Trophoblast cell (in vitro differentiated cells and primary cell): Measurements from ENCODE around the gene PEX5.
A peak's percentile ranks its signal among the peaks of the same experiment; 100 is the strongest.
"Not testable (repeated sequence)": the region's sequence is repeated elsewhere in the genome, so short reads cannot be mapped to it uniquely, and the experiment has no call there.

Source experiments
- DNase-seq, 2 donors: peaks; one replicate each; pipeline ENCODE4 v3.0.0-alpha.2; 2016
- H2AFZ ChIP-seq: 2 replicates; pipeline ENCODE4 v1.6.1; 2013; ENCODE audit warnings: low read length, moderate library complexity, mild to moderate bottlenecking; ENCODE audit not compliant: insufficient read depth, poor library complexity
- H2AK5ac ChIP-seq: 2 replicates; pipeline ENCODE4 v1.6.1; 2013; ENCODE audit warnings: mild to moderate bottlenecking, low read length
- H2BK120ac ChIP-seq: 2 replicates; pipeline ENCODE4 v1.6.1; 2013; ENCODE audit warnings: low read length, mild to moderate bottlenecking, moderate library complexity; ENCODE audit not compliant: insufficient read depth, poor library complexity
- H2BK12ac ChIP-seq: 2 replicates; pipeline ENCODE4 v1.6.1; 2013; ENCODE audit warnings: mild to moderate bottlenecking, low read length, moderate library complexity
- H2BK5ac ChIP-seq: 2 replicates; pipeline ENCODE4 v1.6.1; 2013; ENCODE audit warnings: low read length, low read depth, moderate library complexity, mild to moderate bottlenecking; ENCODE audit not compliant: poor library complexity
- H3K14ac ChIP-seq: 2 replicates; pipeline ENCODE4 v1.6.1; 2013; ENCODE audit warnings: mild to moderate bottlenecking, low read length
- H3K18ac ChIP-seq: 2 replicates; pipeline ENCODE4 v1.6.1; 2013; ENCODE audit warnings: mild to moderate bottlenecking, low read length
- H3K23ac ChIP-seq: 2 replicates; pipeline ENCODE4 v1.6.1; 2013; ENCODE audit warnings: low read length
- H3K27ac ChIP-seq: 2 replicates; pipeline ENCODE4 v1.5.1; 2013; ENCODE audit warnings: low read depth, mild to moderate bottlenecking, inconsistent platforms, low read length, moderate library complexity
- H3K27me3 ChIP-seq: 2 replicates; pipeline ENCODE4 v1.6.1; 2013; ENCODE audit warnings: inconsistent platforms, mild to moderate bottlenecking, low read length, moderate library complexity; ENCODE audit not compliant: insufficient read depth
- H3K36me3 ChIP-seq, 2 experiments: 1 replicate in 1 of 2; 2 replicates in 1 of 2; pipeline ENCODE4 v1.6.1; 2013; ENCODE audit warnings: low read length in 2 of 2, mild to moderate bottlenecking in 2 of 2, moderate library complexity in 1 of 2; ENCODE audit not compliant: insufficient read depth in 2 of 2, control insufficient read depth in 1 of 2
- H3K4ac ChIP-seq: 2 replicates; pipeline ENCODE4 v1.6.1; 2013; ENCODE audit warnings: low read depth, mild to moderate bottlenecking, low read length, moderate library complexity
- H3K4me1 ChIP-seq, 2 experiments: 1 replicate in 1 of 2; 2 replicates in 1 of 2; pipeline ENCODE4 v1.6.1; 2013; ENCODE audit warnings: low read length in 2 of 2, mild to moderate bottlenecking in 2 of 2, moderate library complexity in 1 of 2; ENCODE audit not compliant: insufficient read depth in 2 of 2, control insufficient read depth in 1 of 2
- H3K4me2 ChIP-seq: 2 replicates; pipeline ENCODE4 v1.6.1; 2013; ENCODE audit warnings: inconsistent platforms, mild to moderate bottlenecking, low read length, moderate library complexity
- H3K4me3 ChIP-seq: 2 replicates; pipeline ENCODE4 v1.5.1; 2013; ENCODE audit warnings: mild to moderate bottlenecking, low read depth, low read length, inconsistent platforms
- H3K79me1 ChIP-seq: one replicate; pipeline ENCODE4 v1.6.1; 2013; ENCODE audit warnings: low read length
- H3K79me2 ChIP-seq: 2 replicates; pipeline ENCODE4 v1.6.1; 2013; ENCODE audit warnings: low read length, mild to moderate bottlenecking; ENCODE audit not compliant: control insufficient read depth, insufficient read depth, poor library complexity
- H3K9ac ChIP-seq: 2 replicates; pipeline ENCODE4 v1.6.1; 2013; ENCODE audit warnings: mild to moderate bottlenecking, low read length
- H3K9me3 ChIP-seq: 2 replicates; pipeline ENCODE4 v1.6.1; 2013; ENCODE audit warnings: low read depth, mild to moderate bottlenecking, control low read depth, inconsistent platforms, low read length; ENCODE audit not compliant: insufficient read depth
- H4K12ac ChIP-seq: 2 replicates; pipeline ENCODE4 v1.6.1; 2013; ENCODE audit warnings: low read depth, mild to moderate bottlenecking, low read length, moderate library complexity
- H4K8ac ChIP-seq: 2 replicates; pipeline ENCODE4 v1.6.1; 2013; ENCODE audit warnings: low read depth, mild to moderate bottlenecking, low read length, moderate library complexity
- H4K91ac ChIP-seq: one replicate; pipeline ENCODE4 v1.6.1; 2013; ENCODE audit warnings: low read depth, mild to moderate bottlenecking, low read length, moderate library complexity
- WGBS: extraction: QIAGEN DNeasy Blood & Tissue Kit; methylation state at CpG from one replicate; pipeline ENCODE4 v1.1.7; 2013; ENCODE audit warnings: missing lambda C conversion rate; ENCODE audit not compliant: insufficient read length, insufficient coverage; ENCODE audit errors: extremely low coverage; 5-methylcytosine and 5-hydroxymethylcytosine counted together

Gene PEX5

GRCh38 chr12:7212678-7213077, 23.2 kb downstream of the PEX5 start:
- Histone ChIP-seq H2AFZ (no peak overlapping the region), H3K9ac (no peak overlapping the region), H3K79me2 (no peaks in the 10 kb centered on the region), H4K8ac (no peak overlapping the region), H3K4me3 (no peak overlapping the region), H3K27ac (no peak overlapping the region), H3K36me3 (peaks cover 24 to 30% of the 10 kb centered on the region in 2 experiments), H3K23ac (no peak overlapping the region), H3K27me3 (no peaks in the 10 kb centered on the region), H2BK5ac (no peak overlapping the region), H2BK12ac (no peak overlapping the region), H3K4ac (no peak overlapping the region), H3K9me3 (peaks cover 6% of the 10 kb centered on the region), H4K91ac (no peak overlapping the region), H3K79me1 (no peaks in the 10 kb centered on the region), H3K14ac (no peak overlapping the region), H2AK5ac (no peak overlapping the region), H3K18ac (no peak overlapping the region), H3K4me2 (no peak overlapping the region), H3K4me1 (no peaks in the 10 kb centered on the region), H4K12ac (no peak overlapping the region), H2BK120ac (no peak overlapping the region)
- WGBS: no CpG with 5 or more reads among the region's 2 CpGs
- DNase-seq: no peak

GRCh38 chr12:7213745-7214144, 24.3 kb downstream of the PEX5 start:
- not testable (repeated sequence) for H2AFZ ChIP-seq, H3K79me1 ChIP-seq, H3K4me2 ChIP-seq, H3K27ac ChIP-seq, H4K8ac ChIP-seq, H4K12ac ChIP-seq, H2BK5ac ChIP-seq, DNase-seq, H3K9ac ChIP-seq, H2BK120ac ChIP-seq, H3K4me3 ChIP-seq, H3K4me1 ChIP-seq, H3K9me3 ChIP-seq, H3K4ac ChIP-seq, H3K27me3 ChIP-seq, H3K23ac ChIP-seq, H3K18ac ChIP-seq, H3K79me2 ChIP-seq, H3K14ac ChIP-seq, H4K91ac ChIP-seq, H2BK12ac ChIP-seq, H2AK5ac ChIP-seq
- H3K36me3 ChIP-seq: peaks cover 19 to 22% of the 10 kb centered on the region in 2 experiments
- no CpG with 5 or more reads among the region's 2 CpGs for WGBS

- peak overlapping the region; percentile 50 for H3K4me3 ChIP-seq
- no peak overlapping the region for H2BK12ac ChIP-seq
- no peaks in the 10 kb centered on the region for H3K79me2 ChIP-seq
- no peak overlapping the region for H4K12ac ChIP-seq
- no peak overlapping the region for H2AK5ac ChIP-seq
- H3K14ac ChIP-seq: no peak overlapping the region
- H3K18ac ChIP-seq: no peak overlapping the region
- no peak overlapping the region for H3K4ac ChIP-seq
- H3K23ac ChIP-seq: peak overlapping the region; percentile 86
- H3K9ac ChIP-seq: no peak overlapping the region
- H3K79me1 ChIP-seq: no peaks in the 10 kb centered on the region
- no peak overlapping the region for H2BK120ac ChIP-seq
- no peak overlapping the region for H3K27ac ChIP-seq
- H2BK5ac ChIP-seq: no peak overlapping the region
- no peaks in the 10 kb centered on the region for H3K27me3 ChIP-seq
- H4K8ac ChIP-seq: no peak overlapping the region
- no peak overlapping the region for H4K91ac ChIP-seq
- H3K9me3 ChIP-seq: peaks cover 3% of the 10 kb centered on the region
- DNase-seq: no peak
- peaks cover 2% of the 10 kb centered on the region in 2 experiments for H3K36me3 ChIP-seq
- no CpG with 5 or more reads among the region's 7 CpGs for WGBS
- H3K4me2 ChIP-seq: no peak overlapping the region
- H3K4me1 ChIP-seq: no peaks in the 10 kb centered on the region
- no peak overlapping the region for H2AFZ ChIP-seq
These were observed 28.1 kb downstream of the PEX5 start for GRCh38 chr12:7217475-7218069.

DNA sequence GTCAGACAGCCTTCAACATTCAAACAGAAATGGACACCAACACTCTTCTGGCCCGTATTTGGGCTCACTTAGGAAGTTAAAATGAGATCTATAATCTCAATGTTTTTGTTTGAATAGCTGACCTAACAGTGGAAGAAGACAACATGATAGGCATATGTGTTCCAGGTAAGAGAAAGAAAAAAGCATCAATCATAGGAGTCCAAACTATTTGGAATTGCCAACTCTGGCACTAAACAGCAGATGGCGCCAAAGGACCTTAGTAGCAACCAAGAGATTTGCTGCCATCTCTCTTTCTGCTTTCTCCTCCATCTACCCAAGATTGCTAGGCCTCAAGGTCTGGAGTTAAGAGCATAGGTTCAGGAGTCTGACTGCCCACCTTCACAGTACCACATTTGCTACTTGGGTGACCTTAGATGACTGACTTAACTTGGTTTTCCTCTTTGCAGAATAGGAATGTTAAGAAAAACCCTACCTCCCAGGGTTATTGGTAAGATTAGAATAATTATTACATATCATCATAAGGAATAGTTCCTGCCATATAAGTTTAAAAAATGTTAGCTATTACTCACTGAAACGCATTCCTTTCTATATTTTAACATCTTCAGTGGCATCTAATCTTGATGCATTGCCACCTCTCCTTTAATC, 30.2 kb downstream of the PEX5 start:
- Histone ChIP-seq H3K23ac (no peak overlapping the region), H3K27me3 (no peaks in the 10 kb centered on the region), H3K4me3 (no peak overlapping the region), H2AFZ (no peak overlapping the region), H3K27ac (no peak overlapping the region), H4K91ac (no peak overlapping the region), H3K79me1 (no peaks in the 10 kb centered on the region), H3K4ac (no peak overlapping the region), H3K9ac (no peak overlapping the region), H3K36me3 (no peaks in the 10 kb centered on the region), H3K14ac (no peak overlapping the region), H3K79me2 (no peaks in the 10 kb centered on the region), H2BK12ac (no peak overlapping the region), H3K4me2 (no peak overlapping the region), H4K8ac (no peak overlapping the region), H3K9me3 (peaks cover 2% of the 10 kb centered on the region), H3K18ac (no peak overlapping the region), H2BK120ac (no peak overlapping the region), H2BK5ac (no peak overlapping the region), H3K4me1 (no peaks in the 10 kb centered on the region), H2AK5ac (no peak overlapping the region), H4K12ac (no peak overlapping the region)
- DNase-seq: peak; percentile 67 to 91
- no CpG with 5 or more reads among the region's 3 CpGs for WGBS
